HG03571 (cell line): ENCODE data around the gene ITPR1.
"Not testable (repeated sequence)": the region's sequence is repeated elsewhere in the genome, so short reads cannot be mapped to it uniquely, and the experiment has no call there.

Experiments
- ATAC-seq: cut with Tn5 transposase; IDR thresholded peaks from one replicate; pipeline ENCODE4 v1.9.1; 2021; ENCODE audit not compliant: unreplicated experiment

ITPR1 gene

GRCh38 chr3:4588466-4588865 is 95.3 kb downstream of the ITPR1 start:
- no peak for ATAC-seq

- ATAC-seq = no peak
Observed at GRCh38 chr3:4589475-4590097, 96.4 kb downstream of the ITPR1 start.

- ATAC-seq = not testable (repeated sequence)
Observed at GRCh38 chr3:4590849-4591248, 97.7 kb downstream of the ITPR1 start.

- no peak for ATAC-seq
Observed at GRCh38 chr3:4591669-4592068, 98.5 kb downstream of the ITPR1 start.

GRCh38 chr3:4593014-4593413 is 99.9 kb downstream of the ITPR1 start:
- no peak for ATAC-seq

GRCh38 chr3:4595710-4596113 is 102.6 kb downstream of the ITPR1 start:
- no peak for ATAC-seq

GRCh38 chr3:4596612-4597011 is 103.5 kb downstream of the ITPR1 start:
- no peak for ATAC-seq

- no peak for ATAC-seq
Observed at GRCh38 chr3:4597208-4597985, 104.2 kb downstream of the ITPR1 start.

- ATAC-seq = not testable (repeated sequence)
Observed at GRCh38 chr3:4598232-4598631, 105.1 kb downstream of the ITPR1 start.

- no peak for ATAC-seq
Observed at GRCh38 chr3:4599612-4600011, 106.5 kb downstream of the ITPR1 start.

GRCh38 chr3:4600493-4600892 is 107.3 kb downstream of the ITPR1 start:
- ATAC-seq = no peak

- ATAC-seq = no peak
Observed at GRCh38 chr3:4601892-4602291, 108.7 kb downstream of the ITPR1 start.

GRCh38 chr3:4604693-4605092 is 111.5 kb downstream of the ITPR1 start:
- ATAC-seq = no peak

GRCh38 chr3:4606911-4607310 is 113.8 kb downstream of the ITPR1 start:
- no peak for ATAC-seq

GRCh38 chr3:4613366-4613765 is 120.2 kb downstream of the ITPR1 start:
- ATAC-seq = no peak

GRCh38 chr3:4614070-4614469 is 120.9 kb downstream of the ITPR1 start:
- ATAC-seq = no peak

GRCh38 chr3:4614927-4615326 is 121.8 kb downstream of the ITPR1 start:
- ATAC-seq = no peak

- no peak for ATAC-seq
Observed at GRCh38 chr3:4615750-4616149, 122.6 kb downstream of the ITPR1 start.

- ATAC-seq = no peak
Observed at GRCh38 chr3:4623421-4623999, 130.4 kb downstream of the ITPR1 start.

GRCh38 chr3:4627651-4628375 is 134.7 kb downstream of the ITPR1 start:
- ATAC-seq = no peak
